BJ (cell line): ENCODE measurements around the gene RIT2. TPM values are rescaled to one million over a fixed set of nuclear protein-coding genes. Genes with fewer than 3 reads are reported as not detected.

ENCODE experiments used
- CTCF ChIA-PET: fragments of 350-600 bp; formaldehyde crosslinking; extraction: SDS; loops from one replicate; lab custom pipeline; 2021; ENCODE audit warnings: antibody characterized with exemption, inconsistent platforms; lab: Yijun Ruan, JAX
- POLR2A ChIA-PET: fragments of 300-600 bp; sonication (Branson Sonifier 250); formaldehyde crosslinking; extraction: SDS; loops from one replicate; lab custom pipeline; 2021; ENCODE audit warnings: antibody characterized with exemption; lab: Charles Lee
- DNase-seq: peaks from one replicate; pipeline ENCODE4 v3.0.0-alpha.2; 2011; ENCODE audit warnings: low read depth
- H3K27me3 ChIP-seq: 2 replicates; pipeline ENCODE4 v1.6.0; 2011; ENCODE audit warnings: low read length; ENCODE audit not compliant: control insufficient read depth, insufficient read depth
- H3K36me3 ChIP-seq: 2 replicates; pipeline ENCODE4 v1.5.1; 2011; ENCODE audit warnings: low read length; ENCODE audit not compliant: control insufficient read depth, insufficient read depth
- H3K4me3 ChIP-seq: 2 replicates; pipeline ENCODE4 v1.5.1; 2011; ENCODE audit warnings: low read depth, mild to moderate bottlenecking, control low read depth, low read length
- CTCF ChIP-seq: IDR thresholded peaks from 2 replicates; pipeline ENCODE4 v1.5.1; 2011; ENCODE audit warnings: low read depth, mild to moderate bottlenecking, control low read depth, inconsistent platforms, low read length, moderate library complexity; ENCODE audit not compliant: insufficient read depth
- polyA plus RNA-seq: library from polyadenylated mRNA; depleted of rRNA; stranded (reverse); fragments of >200 nt; gene quantifications from 2 replicates; pipeline ENCODE4 v1.2.3, GENCODE V29; 2011

Gene RIT2
- polyA plus RNA-seq, 1 experiment: not detected

- ChIA-PET POLR2A (no interaction called here), CTCF (no interaction called here)
- Histone ChIP-seq H3K27me3 (no peaks in the 10 kb centered on the region), H3K36me3 (no peaks in the 10 kb centered on the region), H3K4me3 (no peak overlapping the region)
- TF ChIP-seq CTCF: no peak
- no peak for DNase-seq
Measured at GRCh38 chr18:42891705-42892104, 223.8 kb downstream of the RIT2 start.

- no peak for TF ChIP-seq CTCF
- ChIA-PET POLR2A (no interaction called here), CTCF (interaction anchor here (1.2 kb wide), 1 partner anchor 134 kb away, joined by 3 read pairs; no protein-coding TSS in a partner anchor)
- Histone ChIP-seq H3K36me3 (no peaks in the 10 kb centered on the region), H3K4me3 (no peak overlapping the region), H3K27me3 (no peaks in the 10 kb centered on the region)
- DNase-seq: no peak
Measured at GRCh38 chr18:42883169-42883568, 232.3 kb downstream of the RIT2 start.

- ChIA-PET CTCF (no interaction called here), POLR2A (no interaction called here)
- Histone ChIP-seq H3K36me3 (no peaks in the 10 kb centered on the region), H3K4me3 (no peak overlapping the region), H3K27me3 (no peaks in the 10 kb centered on the region)
- TF ChIP-seq CTCF: no peak
- DNase-seq: peak; percentile 2
Measured at GRCh38 chr18:42882122-42882521, 233.4 kb downstream of the RIT2 start.

- no peaks in the 10 kb centered on the region for H3K36me3 ChIP-seq
- H3K27me3 ChIP-seq: no peaks in the 10 kb centered on the region
- no peak for TF ChIP-seq CTCF
- no peak overlapping the region for H3K4me3 ChIP-seq
- no peak for DNase-seq
- CTCF ChIA-PET: no interaction called here
- POLR2A ChIA-PET: no interaction called here
Measured at GRCh38 chr18:42872838-42873237, 242.6 kb downstream of the RIT2 start.

DNA sequence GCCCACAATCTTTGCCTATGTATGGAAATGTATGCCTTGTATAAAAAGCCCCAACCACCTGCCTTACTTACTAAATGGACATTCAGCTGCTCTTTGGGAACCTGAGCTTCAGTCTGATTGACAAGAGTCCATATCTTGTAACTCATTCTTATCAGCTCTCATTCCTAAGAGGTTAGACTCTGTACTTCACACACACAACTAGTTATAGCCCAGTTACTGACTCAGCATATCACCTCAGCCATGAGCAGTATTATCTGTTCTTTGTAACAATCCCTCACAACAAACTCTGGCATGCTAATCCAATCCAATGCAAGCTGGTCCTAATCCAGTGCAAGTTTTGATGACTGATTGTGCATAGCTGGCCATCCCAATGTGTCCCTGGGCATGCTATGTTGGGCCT lies 250.6 kb downstream of the RIT2 start:
- CTCF ChIA-PET: interaction anchor here (1.2 kb wide), 1 partner anchor 12 kb away, joined by 3 read pairs; no protein-coding TSS in a partner anchor
- Histone ChIP-seq H3K4me3 (no peak overlapping the region), H3K36me3 (no peaks in the 10 kb centered on the region), H3K27me3 (no peaks in the 10 kb centered on the region)
- no peak for TF ChIP-seq CTCF
- POLR2A ChIA-PET: no interaction called here
- no peak for DNase-seq
